ENCODE results near the gene ZDHHC14. TPM values are rescaled to one million over a fixed set of nuclear protein-coding genes. Genes with fewer than 3 reads are reported as not detected.

ZDHHC14 gene
- polyA plus RNA-seq, 6 donors from 2014 or later, result 1.7 to 10.5 (median 4.1) TPM

DNA sequence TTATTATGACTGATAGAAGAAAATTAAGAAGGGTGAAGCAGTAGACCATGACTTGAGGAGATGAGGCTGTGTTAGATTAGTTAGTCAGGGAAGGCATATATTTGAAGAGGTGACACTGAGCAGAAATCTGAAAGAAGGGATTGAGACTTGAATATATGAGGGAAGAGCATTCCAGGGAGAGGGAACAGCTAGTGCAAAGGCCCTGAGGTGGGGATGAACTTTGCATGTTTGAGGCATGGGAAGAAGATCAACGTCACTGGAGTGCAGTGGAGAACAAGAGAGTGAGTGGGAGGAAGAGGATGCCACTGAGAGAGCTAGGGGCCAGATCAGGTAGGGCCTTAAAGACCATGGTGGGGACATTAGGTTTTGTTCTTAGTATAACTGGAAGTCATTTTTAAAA, 119.0 kb downstream of the ZDHHC14 start:
- DNase-seq (no peak), ATAC-seq (ENCODE audit: low read depth in 2 of 2) (no peak)
- Mint-ChIP-seq H3K27me3 (peaks cover 0 to 4% (median 0%) of the 10 kb centered on the region in 3 donors), H3K4me3 (no peak overlapping the region), H3K36me3 (peaks cover 15 to 17% of the 10 kb centered on the region in 2 donors), H3K4me1 (peaks cover 35 to 70% (median 48%) of the 10 kb centered on the region in 3 donors), H3K9me3 (peaks cover 0 to 12% (median 4%) of the 10 kb centered on the region in 7 donors), H3K27ac (peak overlapping the region in 2 of 6 donors; percentile 55 to 91)

DNA sequence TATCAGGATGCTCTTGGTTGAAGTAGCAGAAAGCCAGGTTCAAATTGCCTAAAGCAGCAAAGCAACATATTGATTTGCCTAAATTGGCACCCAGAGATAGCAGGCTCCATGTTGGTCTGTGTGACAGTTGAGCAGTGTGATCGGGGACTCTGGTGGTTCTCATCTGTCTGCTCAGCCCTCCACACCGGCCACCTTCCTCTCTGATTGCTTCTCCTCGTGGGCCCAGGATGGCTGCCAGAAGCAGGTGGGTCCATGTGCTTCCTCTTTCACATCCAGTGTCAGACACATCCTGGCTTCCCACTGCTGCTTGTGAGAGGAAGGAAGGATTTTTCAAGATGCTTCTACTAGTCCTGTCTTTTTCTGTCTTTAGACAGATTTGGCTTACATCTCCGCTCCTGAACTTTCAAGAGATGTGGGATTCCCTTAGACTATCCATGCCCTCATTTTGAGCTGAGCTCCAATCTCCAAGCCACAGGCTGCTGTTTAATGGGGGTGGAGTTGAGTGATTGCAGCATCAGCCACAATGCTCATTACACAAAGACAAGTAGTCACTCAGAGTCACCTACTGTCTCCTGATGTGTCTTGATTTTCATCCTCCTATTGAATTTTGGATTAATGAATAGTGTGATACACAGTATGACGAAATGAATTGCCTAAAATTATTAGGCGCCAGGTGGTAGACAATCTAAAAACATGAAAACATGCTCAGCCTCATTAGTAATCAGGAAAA, 122.2 kb downstream of the ZDHHC14 start:
- Mint-ChIP-seq H3K4me3 (no peak overlapping the region), H3K9me3 (peaks cover 4 to 28% (median 18%) of the 10 kb centered on the region in 7 donors), H3K36me3 (peaks cover 19 to 35% of the 10 kb centered on the region in 2 donors), H3K4me1 (peaks cover 18 to 53% (median 33%) of the 10 kb centered on the region in 3 donors), H3K27ac (peak overlapping the region in 1 of 6 donors; percentile 49), H3K27me3 (no peaks in the 10 kb centered on the region)
- ATAC-seq (ENCODE audit: low read depth in 2 of 2) (no peak), DNase-seq (no peak)

DNA sequence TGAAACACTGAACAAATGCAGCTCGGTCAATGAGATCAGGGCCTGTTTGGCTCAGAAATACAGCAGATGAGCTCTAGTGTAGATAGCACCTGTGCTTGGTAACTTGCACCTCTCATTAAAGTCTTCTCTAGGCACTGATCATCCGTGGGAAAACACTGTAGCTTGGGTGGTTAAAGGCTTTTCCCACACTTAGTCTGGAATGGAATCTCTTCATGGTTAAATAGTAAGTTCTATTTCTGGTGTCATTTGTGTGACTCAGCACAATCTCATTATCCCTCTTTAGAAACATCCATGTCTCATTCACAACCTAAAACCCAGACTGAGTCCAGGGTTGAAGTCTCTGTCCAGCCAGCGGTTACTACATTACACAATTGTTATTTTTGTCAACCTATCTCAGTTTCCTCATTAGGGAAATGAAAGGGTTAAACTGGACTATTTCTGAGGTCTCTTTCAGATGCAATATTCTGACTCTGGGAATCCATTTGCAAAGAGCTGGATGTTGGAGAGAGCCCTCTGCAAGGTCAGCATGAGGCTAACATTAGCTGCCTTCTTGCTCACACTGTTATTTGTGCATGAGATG, 125.0 kb downstream of the ZDHHC14 start:
- Mint-ChIP-seq H3K27ac (peak overlapping the region in 1 of 6 donors; percentile 54), H3K4me1 (peaks cover 20 to 55% (median 29%) of the 10 kb centered on the region in 3 donors), H3K4me3 (no peak overlapping the region), H3K27me3 (no peaks in the 10 kb centered on the region), H3K9me3 (peaks cover 4 to 29% (median 18%) of the 10 kb centered on the region in 7 donors), H3K36me3 (peaks cover 19 to 46% of the 10 kb centered on the region in 2 donors)
- ATAC-seq (ENCODE audit: low read depth in 2 of 2) (no peak), DNase-seq (no peak)

DNA sequence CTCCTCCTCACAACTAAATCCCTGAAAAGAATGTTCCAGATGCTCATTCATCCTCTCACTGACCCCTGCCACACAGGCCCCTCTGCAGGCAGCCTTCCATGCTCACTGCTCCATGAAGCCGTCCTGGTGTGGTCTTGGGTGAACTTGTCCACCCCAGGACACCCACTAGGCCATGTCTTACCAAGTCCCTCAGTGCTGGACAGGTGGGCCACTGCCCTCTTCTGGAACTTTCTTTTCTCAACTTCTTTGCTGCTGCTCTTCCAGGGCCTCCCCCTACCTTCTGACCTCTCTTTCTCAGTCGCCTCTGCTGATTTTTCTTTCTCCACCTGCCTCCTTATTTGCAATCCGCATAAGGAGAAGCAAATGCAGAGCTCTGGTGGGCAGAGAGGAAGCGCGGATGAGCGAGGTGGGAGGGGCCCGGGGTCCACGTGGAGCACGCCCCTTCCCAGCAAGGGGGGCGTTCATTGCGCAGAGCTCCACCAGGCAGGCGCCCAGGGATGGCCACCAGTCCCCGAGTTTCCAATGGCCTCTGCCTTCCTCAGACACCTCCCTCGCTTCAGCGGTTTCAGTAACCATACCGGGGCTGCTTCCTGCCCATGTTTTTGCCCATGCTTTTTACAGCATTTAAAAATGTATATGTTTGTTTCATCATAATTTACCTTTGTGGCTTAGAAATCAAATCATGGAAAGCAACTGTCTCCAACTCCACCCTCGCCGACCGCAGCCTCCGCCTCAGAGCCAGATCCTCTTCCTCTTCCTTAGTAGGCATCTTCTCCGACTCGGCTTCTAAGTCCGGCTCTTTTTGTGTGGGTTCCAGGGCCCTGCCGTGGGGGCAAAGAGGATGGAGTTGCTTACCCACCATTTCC, 129.6 kb downstream of the ZDHHC14 start:
- Mint-ChIP-seq H3K4me1 (peaks cover 27 to 46% (median 34%) of the 10 kb centered on the region in 3 donors), H3K27me3 (no peaks in the 10 kb centered on the region), H3K27ac (peak overlapping the region in 5 of 6 donors; percentile 42 to 84 (median 71)), H3K36me3 (peaks cover 7 to 45% of the 10 kb centered on the region in 2 donors), H3K4me3 (peak overlapping the region; percentile 67 to 91 (median 86)), H3K9me3 (peaks cover 0 to 22% (median 10%) of the 10 kb centered on the region in 7 donors)
- ATAC-seq (ENCODE audit: low read depth in 2 of 2) (peak; percentile 27 to 36), DNase-seq (no peak)

DNA sequence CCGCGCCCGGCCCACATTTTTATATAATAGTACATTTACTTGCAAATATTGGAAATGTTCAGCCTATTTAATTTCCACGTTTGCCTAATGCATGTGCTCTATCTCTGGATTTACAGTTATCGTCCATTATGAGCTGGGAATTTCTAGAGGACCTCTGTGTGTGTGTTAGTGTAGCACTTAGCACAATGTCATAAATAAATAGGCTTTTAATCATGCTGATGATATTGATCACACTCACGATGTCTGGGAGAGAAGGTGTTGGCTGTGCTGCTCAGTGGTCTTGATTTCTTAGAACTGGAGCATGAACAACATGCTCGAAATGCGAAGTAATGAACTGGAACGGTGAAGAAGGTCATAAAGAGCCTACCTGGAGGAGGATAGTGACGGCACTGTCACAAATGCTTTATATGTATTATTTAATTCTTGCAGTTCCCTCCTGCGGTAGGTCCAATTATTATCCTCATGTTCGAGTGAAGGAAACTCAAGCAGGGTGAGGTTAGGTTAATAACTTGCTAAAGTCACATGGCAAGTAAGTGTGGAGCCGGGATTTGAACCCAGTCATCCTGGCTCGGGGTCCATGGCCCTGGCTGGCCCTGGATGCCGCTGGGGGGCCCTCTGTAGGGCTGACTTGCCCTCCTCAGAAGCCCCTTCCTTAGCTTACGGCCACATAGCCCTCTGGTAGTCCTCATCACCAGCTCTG, 130.8 kb downstream of the ZDHHC14 start:
- Mint-ChIP-seq H3K4me3 (peak overlapping the region in 3 of 8 donors; percentile 5 to 48 (median 10)), H3K9me3 (peaks cover 0 to 10% (median 3%) of the 10 kb centered on the region in 7 donors), H3K27me3 (no peaks in the 10 kb centered on the region), H3K36me3 (peaks cover 6 to 37% of the 10 kb centered on the region in 2 donors), H3K4me1 (peaks cover 34 to 49% (median 36%) of the 10 kb centered on the region in 3 donors), H3K27ac (peak overlapping the region in 1 of 6 donors; percentile 57)
- DNase-seq, result no peak
- no peak for ATAC-seq (ENCODE audit: low read depth in 2 of 2)

DNA sequence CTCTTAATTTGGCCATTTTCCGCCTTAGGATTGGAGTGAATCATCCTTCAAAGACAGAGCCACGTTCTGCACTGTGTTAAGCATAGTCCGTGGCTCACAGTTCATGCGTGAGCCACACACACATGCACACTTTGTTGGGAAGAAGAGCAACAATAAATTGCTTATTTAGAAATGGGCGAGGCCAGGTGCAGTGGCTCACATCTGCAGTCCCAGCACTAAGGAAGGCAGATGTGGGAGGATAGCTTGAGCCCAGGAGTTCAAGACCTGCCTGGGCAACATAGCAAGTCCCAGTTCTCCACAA, 131.3 kb downstream of the ZDHHC14 start:
- Mint-ChIP-seq H3K4me1 (peaks cover 34 to 47% (median 36%) of the 10 kb centered on the region in 3 donors), H3K9me3 (peaks cover 0 to 8% (median 0%) of the 10 kb centered on the region in 7 donors), H3K4me3 (peak overlapping the region in 1 of 8 donors; percentile 10), H3K36me3 (peaks cover 6 to 32% of the 10 kb centered on the region in 2 donors), H3K27me3 (no peaks in the 10 kb centered on the region), H3K27ac (peak overlapping the region in 2 of 6 donors; percentile 44 to 57)
- DNase-seq (no peak), ATAC-seq (ENCODE audit: low read depth in 2 of 2) (no peak)

DNA sequence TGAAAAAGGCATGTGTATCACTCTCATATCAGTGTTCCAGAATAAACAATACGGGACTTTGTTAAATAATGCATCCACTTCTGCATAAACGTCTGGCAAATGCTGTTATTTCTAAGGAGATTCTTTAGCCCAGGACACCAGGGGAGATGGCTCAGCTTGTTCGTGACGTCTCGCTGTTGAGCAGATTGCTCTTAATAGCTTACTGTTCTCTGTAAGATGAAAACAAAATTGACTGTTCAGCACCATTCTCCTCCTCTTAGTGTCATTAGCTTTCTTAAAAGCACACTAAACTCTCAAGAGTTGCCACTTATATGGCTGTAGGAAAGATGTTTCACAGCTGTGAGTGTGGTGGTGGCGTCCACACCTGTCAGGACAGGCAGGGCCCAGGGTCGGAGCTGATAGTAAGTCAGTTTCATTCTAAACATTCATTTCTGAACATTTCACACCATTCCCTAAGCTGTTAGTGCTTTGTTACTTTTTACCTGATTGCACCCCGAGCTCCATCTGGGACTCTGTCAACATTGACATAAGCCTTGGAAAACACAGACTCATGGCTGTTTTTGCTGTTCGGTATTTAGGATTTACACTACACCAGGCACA, 132.1 kb downstream of the ZDHHC14 start:
- H3K27ac Mint-ChIP-seq, result no peak overlapping the region
- H3K9me3 Mint-ChIP-seq, result peaks cover 0 to 4% (median 0%) of the 10 kb centered on the region in 7 donors
- DNase-seq, result no peak
- ATAC-seq (ENCODE audit: low read depth in 2 of 2), result no peak
- no peaks in the 10 kb centered on the region for H3K27me3 Mint-ChIP-seq
- H3K4me3 Mint-ChIP-seq, result no peak overlapping the region
- peaks cover 32 to 42% (median 36%) of the 10 kb centered on the region in 3 donors for H3K4me1 Mint-ChIP-seq
- peaks cover 0 to 25% of the 10 kb centered on the region in 2 donors for H3K36me3 Mint-ChIP-seq

DNA sequence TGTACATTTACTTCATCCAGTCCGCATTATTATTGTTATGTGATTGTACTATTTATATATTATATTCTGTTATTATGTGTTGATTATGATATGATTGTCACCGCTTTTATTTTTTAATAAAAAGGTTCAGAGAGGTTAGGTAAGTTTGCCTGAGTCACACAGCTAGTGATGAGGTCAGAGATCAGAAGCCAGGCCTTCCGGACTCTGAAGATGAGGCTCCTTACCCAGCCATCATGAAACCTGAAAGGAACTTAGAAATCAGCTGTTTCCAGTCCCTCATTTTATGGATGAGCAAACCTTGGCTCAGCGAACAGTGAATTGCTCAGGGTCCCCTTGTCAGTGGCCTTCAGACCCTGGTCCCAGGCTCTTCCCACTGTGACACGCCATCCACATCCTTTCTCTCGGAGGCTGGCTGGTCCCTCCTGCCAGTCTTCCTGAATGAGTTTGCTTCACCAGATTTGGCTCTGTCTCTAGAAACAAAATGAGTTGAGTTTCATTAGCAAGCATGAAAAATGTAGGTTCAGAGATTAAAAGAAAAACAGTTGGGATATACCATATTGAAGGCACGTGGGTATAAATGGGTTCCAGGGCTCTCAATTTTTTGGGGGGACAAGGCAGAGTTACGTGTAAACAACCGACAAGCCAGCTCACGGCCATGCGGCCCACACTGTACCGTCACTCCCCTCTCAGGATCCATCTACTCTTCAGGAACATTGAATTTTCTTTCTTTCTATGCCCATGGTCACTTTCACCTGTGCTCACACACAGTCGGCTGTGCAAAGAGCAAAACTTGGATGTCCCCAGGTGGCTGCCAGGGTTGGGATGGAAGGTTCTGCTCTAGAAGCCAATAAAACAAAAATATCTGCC, 132.9 kb downstream of the ZDHHC14 start:
- Mint-ChIP-seq H3K27ac (no peak overlapping the region), H3K9me3 (peaks cover 0 to 4% (median 0%) of the 10 kb centered on the region in 7 donors), H3K4me1 (peaks cover 29 to 37% (median 34%) of the 10 kb centered on the region in 3 donors), H3K36me3 (peaks cover 0 to 17% of the 10 kb centered on the region in 2 donors), H3K4me3 (no peak overlapping the region), H3K27me3 (no peaks in the 10 kb centered on the region)
- DNase-seq (no peak), ATAC-seq (ENCODE audit: low read depth in 2 of 2) (no peak)

DNA sequence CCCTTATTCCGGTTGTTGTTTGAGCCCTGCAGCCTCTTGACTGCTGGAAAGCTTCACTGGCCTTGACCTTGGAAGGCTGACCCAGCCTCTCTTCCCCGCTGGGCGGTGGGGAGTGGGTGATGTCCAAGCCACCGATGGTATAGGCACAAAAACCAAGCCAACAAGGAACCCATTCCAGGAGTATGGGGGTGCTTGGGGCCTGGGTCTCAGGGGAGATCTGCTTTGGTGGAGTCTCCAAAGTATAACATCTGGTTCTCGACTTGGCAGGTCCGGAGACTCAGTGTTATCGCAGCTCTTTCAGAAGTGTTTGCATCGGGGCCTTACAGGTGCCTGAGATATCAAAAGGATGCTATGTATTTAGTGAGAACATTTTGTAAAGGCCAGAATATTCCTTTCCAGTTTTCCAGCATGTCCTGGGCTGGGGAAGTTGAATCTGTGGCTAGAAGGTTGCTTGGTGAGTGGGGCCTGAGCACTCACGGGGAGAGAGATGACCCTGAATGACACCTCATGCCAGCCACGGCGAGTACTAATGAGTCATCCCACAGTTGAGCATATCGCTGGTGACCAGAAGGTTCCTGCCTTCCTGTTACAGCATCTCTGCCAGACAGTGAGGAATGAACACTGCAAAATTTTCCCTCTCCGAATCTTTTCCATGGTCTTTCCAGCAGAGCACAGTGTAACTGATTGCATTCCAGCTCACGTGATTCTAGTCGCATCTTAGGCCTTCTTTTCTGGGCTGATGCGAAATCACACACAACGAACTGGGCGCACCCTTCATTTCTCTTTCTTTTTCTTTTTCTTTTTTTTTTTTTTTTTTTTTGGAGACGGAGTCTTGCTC, 133.9 kb downstream of the ZDHHC14 start:
- H3K4me3 Mint-ChIP-seq, result no peak overlapping the region
- peaks cover 0 to 12% of the 10 kb centered on the region in 2 donors for H3K36me3 Mint-ChIP-seq
- no peaks in the 10 kb centered on the region for H3K9me3 Mint-ChIP-seq
- DNase-seq (no peak), ATAC-seq (ENCODE audit: low read depth in 2 of 2) (no peak)
- H3K27me3 Mint-ChIP-seq, result no peaks in the 10 kb centered on the region
- H3K27ac Mint-ChIP-seq, result peak overlapping the region in 1 of 6 donors; percentile 52
- peaks cover 25 to 32% (median 30%) of the 10 kb centered on the region in 3 donors for H3K4me1 Mint-ChIP-seq

DNA sequence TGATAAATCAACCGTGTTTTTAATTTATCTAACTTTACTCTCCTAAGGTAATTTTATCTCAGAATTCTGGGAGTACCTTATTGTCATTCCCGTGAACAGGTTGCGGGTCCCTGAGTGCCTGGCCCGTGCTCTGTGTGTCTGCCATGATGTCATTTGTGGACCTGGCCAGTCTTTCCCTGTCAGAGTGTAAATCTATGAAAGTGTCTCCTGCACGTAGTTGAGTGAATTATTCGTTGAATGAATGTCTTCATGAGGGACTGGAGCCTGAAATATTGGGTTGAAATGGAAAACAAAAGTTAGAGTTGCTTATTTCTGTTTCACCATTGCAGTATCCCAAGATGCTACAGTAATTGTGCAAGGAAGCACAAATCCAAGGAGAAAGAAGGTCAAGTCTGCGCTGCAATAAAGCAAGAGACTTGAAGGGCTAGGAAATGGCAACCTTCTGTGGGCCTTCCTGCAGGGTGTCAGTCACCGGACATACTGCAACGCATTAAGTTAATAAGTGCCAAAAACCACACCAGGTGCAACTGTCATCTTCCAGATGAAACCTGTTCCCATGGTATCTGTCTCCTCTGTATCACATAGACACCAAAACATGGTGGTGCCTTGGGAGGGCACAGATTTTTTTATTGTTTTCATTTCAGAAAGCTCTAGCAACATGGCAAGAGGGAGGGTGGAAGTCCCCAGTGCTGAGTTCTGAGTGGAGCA, 135.5 kb downstream of the ZDHHC14 start:
- Mint-ChIP-seq H3K27me3 (no peaks in the 10 kb centered on the region), H3K27ac (peak overlapping the region in 1 of 6 donors; percentile 16), H3K4me3 (no peak overlapping the region), H3K9me3 (no peaks in the 10 kb centered on the region), H3K36me3 (peaks cover 0 to 12% of the 10 kb centered on the region in 2 donors), H3K4me1 (peaks cover 21 to 36% (median 26%) of the 10 kb centered on the region in 3 donors)
- ATAC-seq (ENCODE audit: low read depth in 2 of 2), result no peak
- no peak for DNase-seq
